SJCRH30 (cell line): Measurements from ENCODE around the gene HTT-AS. TPM values are rescaled to one million over a fixed set of nuclear protein-coding genes. Genes with fewer than 3 reads are reported as not detected.

Source experiments
- DNase-seq, 2 experiments: peaks; one replicate each; pipeline ENCODE4 v3.0.0-alpha.2; 2015 to 2020
- H3K27ac ChIP-seq: fragments of 250-450 bp; sonication (Bioruptor Pico); 2 replicates; pipeline ENCODE4 v1.5.1; 2020; ENCODE audit warnings: mild to moderate bottlenecking, moderate library complexity
- H3K27me3 ChIP-seq: fragments of 250-450 bp; sonication (Bioruptor Pico); 2 replicates; pipeline ENCODE4 v1.5.1; 2020; ENCODE audit warnings: mild to moderate bottlenecking, moderate library complexity
- H3K36me3 ChIP-seq: fragments of 250-450 bp; sonication (Bioruptor Pico); 2 replicates; pipeline ENCODE4 v1.5.1; 2020; ENCODE audit warnings: mild to moderate bottlenecking, moderate library complexity
- H3K4me1 ChIP-seq: fragments of 250-450 bp; sonication (Bioruptor Pico); 2 replicates; pipeline ENCODE4 v1.5.1; 2020; ENCODE audit warnings: mild to moderate bottlenecking, moderate library complexity
- H3K4me3 ChIP-seq: fragments of 250-450 bp; sonication (Bioruptor Pico); 2 replicates; pipeline ENCODE4 v1.5.1; 2020; ENCODE audit warnings: mild to moderate bottlenecking, moderate library complexity
- H3K9me3 ChIP-seq: fragments of 250-450 bp; sonication (Bioruptor Pico); replicated peaks from 2 replicates; pipeline ENCODE4 v1.5.1; 2020; ENCODE audit warnings: mild to moderate bottlenecking, moderate library complexity
- total RNA-seq: library from RNA; depleted of rRNA; stranded (reverse); fragments of >200 nt; shearing (Covaris generic); gene quantifications from 2 replicates; pipeline ENCODE4 v1.2.3, GENCODE V29; 2014

Gene HTT-AS
- total RNA-seq, 1 experiment from 2014 or later = not detected

GRCh38 chr4:3036131-3036952 is 38.0 kb downstream of the HTT-AS start:
- no peaks in the 10 kb centered on the region for H3K9me3 ChIP-seq
- H3K4me3 ChIP-seq = no peak overlapping the region
- no peak overlapping the region for H3K27ac ChIP-seq
- peaks cover 13% of the 10 kb centered on the region for H3K4me1 ChIP-seq
- peak; percentile 20 to 38 for DNase-seq
- peaks cover 26% of the 10 kb centered on the region for H3K27me3 ChIP-seq
- H3K36me3 ChIP-seq = no peaks in the 10 kb centered on the region

GRCh38 chr4:3035674-3036073 is 38.7 kb downstream of the HTT-AS start:
- H3K9me3 ChIP-seq = no peaks in the 10 kb centered on the region
- H3K36me3 ChIP-seq = no peaks in the 10 kb centered on the region
- DNase-seq = no peak

GRCh38 chr4:3035249-3035648 is 39.1 kb downstream of the HTT-AS start:
- no peak for DNase-seq
- Histone ChIP-seq H3K4me1 (peaks cover 13% of the 10 kb centered on the region), H3K4me3 (no peak overlapping the region), H3K9me3 (no peaks in the 10 kb centered on the region), H3K27me3 (peaks cover 26% of the 10 kb centered on the region), H3K27ac (no peak overlapping the region), H3K36me3 (no peaks in the 10 kb centered on the region)

More at GRCh38 chr4:3035674-3036073, 38.7 kb downstream of the HTT-AS start:
- Histone ChIP-seq H3K27ac (no peak overlapping the region), H3K27me3 (peaks cover 26% of the 10 kb centered on the region), H3K4me1 (peaks cover 13% of the 10 kb centered on the region), H3K4me3 (no peak overlapping the region)

DNA sequence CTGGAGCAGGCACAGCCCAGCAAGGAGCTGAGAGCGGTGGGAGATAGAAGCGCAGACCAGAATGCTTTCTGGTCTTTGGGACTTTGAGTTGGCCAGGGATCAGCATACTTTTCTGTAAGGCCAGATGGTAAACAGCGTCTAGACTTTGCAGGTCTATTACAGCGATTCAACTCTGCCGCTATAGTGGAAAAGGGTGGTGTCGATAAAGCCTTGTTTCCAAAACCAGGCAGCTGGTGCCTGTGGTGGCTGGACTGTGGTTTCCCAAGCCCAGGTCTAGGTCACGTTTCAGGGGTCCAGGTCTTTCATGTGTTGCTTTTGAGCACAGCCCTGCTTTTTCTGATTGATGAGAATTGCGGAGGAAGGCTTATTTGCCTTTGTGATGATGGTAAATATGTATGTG is 40.1 kb downstream of the HTT-AS start:
- H3K4me1 ChIP-seq = peaks cover 13% of the 10 kb centered on the region
- no peak for DNase-seq
- H3K36me3 ChIP-seq = no peaks in the 10 kb centered on the region
- no peak overlapping the region for H3K27ac ChIP-seq
- H3K9me3 ChIP-seq = no peaks in the 10 kb centered on the region
- no peak overlapping the region for H3K4me3 ChIP-seq
- peaks cover 26% of the 10 kb centered on the region for H3K27me3 ChIP-seq

DNA sequence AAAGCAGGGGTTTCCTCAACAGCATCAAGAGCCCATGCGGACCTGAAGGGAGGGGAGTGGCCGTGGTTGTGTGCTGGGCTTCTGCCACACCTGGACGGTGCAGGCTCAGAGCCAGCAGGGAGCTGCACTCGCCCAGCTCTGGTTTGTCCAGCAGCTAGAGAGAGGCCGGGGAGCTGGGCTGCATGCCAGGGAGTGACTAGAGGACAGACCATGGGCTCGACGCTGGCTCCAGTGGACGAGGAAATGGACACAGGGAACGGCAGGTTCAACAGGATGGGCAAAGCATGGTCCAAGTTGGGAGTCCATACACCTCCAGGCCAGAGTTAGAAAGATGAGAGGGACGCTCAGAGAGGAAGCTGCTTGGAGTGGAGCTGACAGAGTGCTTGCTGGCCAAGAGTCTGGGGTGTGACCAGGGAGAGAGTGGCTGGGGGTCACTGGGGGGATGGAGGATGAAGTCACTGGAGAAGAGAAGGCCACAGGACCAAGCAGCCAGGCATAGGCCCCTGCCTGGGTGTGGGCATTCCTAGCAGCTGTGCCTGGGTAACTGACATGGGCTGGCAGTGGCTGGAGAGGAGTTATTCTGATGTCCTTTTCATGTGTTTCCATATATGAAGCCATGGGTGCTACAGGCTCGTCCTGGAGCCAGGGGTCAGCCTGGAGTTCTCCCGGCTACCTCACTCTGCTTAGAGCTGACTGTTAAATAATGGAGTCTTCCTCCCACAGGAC is 42.8 kb downstream of the HTT-AS start:
- Histone ChIP-seq H3K9me3 (no peaks in the 10 kb centered on the region), H3K36me3 (no peaks in the 10 kb centered on the region), H3K27ac (no peak overlapping the region), H3K4me1 (peaks cover 5% of the 10 kb centered on the region), H3K4me3 (no peak overlapping the region), H3K27me3 (peaks cover 20% of the 10 kb centered on the region)
- no peak for DNase-seq

GRCh38 chr4:3030566-3031356 is 43.6 kb downstream of the HTT-AS start:
- Histone ChIP-seq H3K27ac (no peak overlapping the region), H3K9me3 (no peaks in the 10 kb centered on the region), H3K27me3 (peaks cover 12% of the 10 kb centered on the region; the same call in 1 of the 2 replicates), H3K4me1 (peaks cover 5% of the 10 kb centered on the region), H3K4me3 (no peak overlapping the region), H3K36me3 (no peaks in the 10 kb centered on the region)
- no peak for DNase-seq

DNA sequence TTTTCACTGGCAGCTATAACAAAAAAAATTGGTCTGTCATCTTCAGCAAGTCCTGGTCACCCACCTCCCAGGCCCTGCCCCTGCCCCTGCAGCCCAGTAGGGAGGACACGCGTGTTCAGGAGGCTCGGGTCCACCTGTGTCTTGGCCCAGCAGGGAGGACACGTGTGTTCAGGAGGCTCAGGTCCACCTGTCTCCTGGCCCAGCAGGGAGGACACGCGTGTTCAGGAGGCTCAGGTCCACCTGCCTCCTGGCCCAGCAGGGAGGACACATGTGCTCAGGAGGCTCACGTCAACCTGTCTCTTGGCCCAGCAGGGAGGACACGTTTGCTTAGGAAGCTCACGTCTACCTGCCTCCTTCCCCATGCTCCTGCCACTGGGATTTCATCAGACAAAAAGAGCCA is 44.9 kb downstream of the HTT-AS start:
- H3K27me3 ChIP-seq = 0 out of 2 replicates have a peak, but pooled peaks cover 11% of the 10 kb centered on the region
- no peak for DNase-seq

GRCh38 chr4:3026540-3026939 is 47.8 kb downstream of the HTT-AS start:
- Histone ChIP-seq H3K27ac (no peak overlapping the region), H3K27me3 (0 out of 2 replicates have a peak, but pooled peaks cover 1% of the 10 kb centered on the region), H3K36me3 (no peaks in the 10 kb centered on the region), H3K4me3 (no peak overlapping the region), H3K4me1 (no peaks in the 10 kb centered on the region), H3K9me3 (no peaks in the 10 kb centered on the region)
- DNase-seq = no peak

More for the DNA sequence above, 44.9 kb downstream of the HTT-AS start:
- Histone ChIP-seq H3K9me3 (no peaks in the 10 kb centered on the region), H3K4me1 (peaks cover 5% of the 10 kb centered on the region), H3K36me3 (no peaks in the 10 kb centered on the region), H3K4me3 (no peak overlapping the region), H3K27ac (no peak overlapping the region)

DNA sequence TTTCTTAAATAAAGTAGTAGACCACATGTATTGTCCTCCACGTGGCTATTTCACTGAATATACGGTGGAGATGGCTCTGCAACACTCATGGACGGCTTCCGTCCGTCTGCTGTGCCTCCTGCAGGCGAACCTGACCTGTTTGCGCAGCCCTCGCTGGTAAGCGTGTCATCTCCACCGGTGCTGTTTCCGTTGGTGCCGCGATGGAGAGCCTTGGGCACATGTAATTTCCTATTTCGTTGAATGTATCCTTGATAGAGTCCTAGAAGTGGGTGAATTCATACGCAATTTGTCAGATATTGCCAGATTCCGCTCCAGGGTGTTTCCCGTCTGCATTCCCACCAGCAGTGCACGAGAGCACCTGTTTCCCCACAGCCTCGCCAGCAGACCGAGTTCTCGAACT is 48.5 kb downstream of the HTT-AS start:
- Histone ChIP-seq H3K9me3 (no peaks in the 10 kb centered on the region), H3K27ac (no peak overlapping the region), H3K4me3 (no peak overlapping the region), H3K27me3 (no peaks in the 10 kb centered on the region; the same call in 1 of the 2 replicates), H3K4me1 (no peaks in the 10 kb centered on the region), H3K36me3 (no peaks in the 10 kb centered on the region)
- no peak for DNase-seq

- Histone ChIP-seq H3K9me3 (no peaks in the 10 kb centered on the region), H3K36me3 (no peaks in the 10 kb centered on the region), H3K4me1 (peaks cover 1% of the 10 kb centered on the region), H3K27ac (no peak overlapping the region), H3K27me3 (no peaks in the 10 kb centered on the region; the same call in 1 of the 2 replicates), H3K4me3 (no peak overlapping the region)
- DNase-seq = no peak
Observed at GRCh38 chr4:3022651-3023050, 51.7 kb downstream of the HTT-AS start.

DNA sequence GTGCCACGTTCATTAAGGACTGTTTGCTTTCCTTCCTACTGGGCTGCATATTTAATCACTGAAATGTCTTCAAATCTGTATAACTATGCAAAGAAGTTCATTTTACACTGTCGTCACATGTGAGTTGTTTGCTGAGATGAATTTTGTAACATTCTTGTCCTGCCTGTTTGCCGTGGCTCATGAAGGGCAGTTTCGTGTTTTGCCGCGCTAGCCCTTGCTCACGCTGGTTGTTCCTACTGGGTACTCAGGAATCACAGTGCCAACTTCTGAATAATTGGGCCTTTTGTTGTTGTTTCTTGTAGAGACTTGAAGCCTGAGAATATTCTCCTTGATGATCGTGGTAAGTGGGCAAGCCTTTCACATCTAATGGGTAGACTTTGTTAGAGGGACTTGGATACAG is 52.2 kb downstream of the HTT-AS start:
- Histone ChIP-seq H3K27ac (no peak overlapping the region), H3K9me3 (no peaks in the 10 kb centered on the region), H3K4me1 (peaks cover 7% of the 10 kb centered on the region), H3K36me3 (no peaks in the 10 kb centered on the region), H3K4me3 (no peak overlapping the region), H3K27me3 (no peaks in the 10 kb centered on the region; the same call in 1 of the 2 replicates)
- no peak for DNase-seq

- Histone ChIP-seq H3K4me3 (no peak overlapping the region), H3K9me3 (no peaks in the 10 kb centered on the region), H3K4me1 (peaks cover 11% of the 10 kb centered on the region)
Observed at GRCh38 chr4:3021627-3022026, 52.7 kb downstream of the HTT-AS start.

GRCh38 chr4:3021127-3021526 is 53.2 kb downstream of the HTT-AS start:
- Histone ChIP-seq H3K27ac (no peak overlapping the region), H3K27me3 (no peaks in the 10 kb centered on the region; the same call in 1 of the 2 replicates), H3K4me3 (no peak overlapping the region), H3K36me3 (no peaks in the 10 kb centered on the region), H3K4me1 (peaks cover 11% of the 10 kb centered on the region), H3K9me3 (no peaks in the 10 kb centered on the region)
- DNase-seq = no peak

More at GRCh38 chr4:3021627-3022026, 52.7 kb downstream of the HTT-AS start:
- H3K27ac ChIP-seq = no peak overlapping the region
- no peaks in the 10 kb centered on the region; the same call in 1 of the 2 replicates for H3K27me3 ChIP-seq
- DNase-seq = no peak
- H3K36me3 ChIP-seq = no peaks in the 10 kb centered on the region

GRCh38 chr4:3019145-3019846 is 55.0 kb downstream of the HTT-AS start:
- no peak overlapping the region for H3K4me3 ChIP-seq
- no peaks in the 10 kb centered on the region; the same call in 1 of the 2 replicates for H3K27me3 ChIP-seq
- no peak for DNase-seq
- no peaks in the 10 kb centered on the region for H3K9me3 ChIP-seq
- no peaks in the 10 kb centered on the region for H3K36me3 ChIP-seq
- peaks cover 11% of the 10 kb centered on the region for H3K4me1 ChIP-seq
- H3K27ac ChIP-seq = no peak overlapping the region
